G401 (cell line): Measurements from ENCODE around the gene POGLUT2. TPM values are rescaled to one million over a fixed set of nuclear protein-coding genes. Genes with fewer than 3 reads are reported as not detected.

Experiments
- DNase-seq: peaks from one replicate; pipeline ENCODE4 v3.0.0-alpha.2; 2015; ENCODE audit warnings: low spot score
- in situ Hi-C: cut with HindIII; loops from 2 replicates; pipeline ENCODE4 v1.10.0; 2016; ENCODE audit warnings: low sequenced_read_pairs, mixed read lengths
- total RNA-seq: library from RNA; depleted of rRNA; stranded (reverse); fragments of >200 nt; shearing (Covaris generic); gene quantifications from 2 replicates; pipeline ENCODE4 v1.2.3, GENCODE V29; 2014; rRNA removed

Gene POGLUT2
- total RNA-seq, result 42.0 and 49.1 TPM in 2 replicates

GRCh38 chr13:102798581-102799425 lies at the start of gene POGLUT2, which contains the start of gene BIVM:
TSS of gene POGLUT2 (minus strand) at chr13:102798976. CDS start at chr13:102798670, 306 bp downstream.
TSS of gene BIVM (plus strand) at chr13:102799119. CDS start at chr13:102807268, 8,149 bp downstream.
- in situ Hi-C loops, result no loop called here

GRCh38 chr13:102847272-102848234 lies 48.8 kb upstream of the POGLUT2 start:
- DNase-seq, result peak; percentile 67

More at GRCh38 chr13:102798581-102799425, at the start of gene POGLUT2, which contains the start of gene BIVM:
- peak; percentile 96 for DNase-seq

GRCh38 chr13:102846261-102847015 lies 47.7 kb upstream of the POGLUT2 start:
- peak; percentile 50 for DNase-seq

More at GRCh38 chr13:102847272-102848234, 48.8 kb upstream of the POGLUT2 start:
- in situ Hi-C loops, result no loop called here

GRCh38 chr13:102845630-102846260 lies 47.0 kb upstream of the POGLUT2 start, which contains the start of gene ERCC5:
TSS of gene ERCC5 (plus strand) at chr13:102846032. CDS start at chr13:102846267, 235 bp downstream.
- peak; percentile 94 for DNase-seq
- in situ Hi-C loops, result no loop called here

More at GRCh38 chr13:102846261-102847015, 47.7 kb upstream of the POGLUT2 start:
- in situ Hi-C loops, result no loop called here

- DNase-seq, result no peak
- in situ Hi-C loops, result no loop called here
Observed at GRCh38 chr13:102845289-102845629, 46.5 kb upstream of the POGLUT2 start.

GRCh38 chr13:102839462-102839861 lies 40.7 kb upstream of the POGLUT2 start:
- in situ Hi-C loops, result no loop called here
- DNase-seq, result no peak

GRCh38 chr13:102838982-102839381 lies 40.2 kb upstream of the POGLUT2 start:
- in situ Hi-C loops, result no loop called here
- no peak for DNase-seq

GRCh38 chr13:102838273-102838672 lies 39.5 kb upstream of the POGLUT2 start:
- DNase-seq, result no peak
- in situ Hi-C loops, result no loop called here

- no peak for DNase-seq
- in situ Hi-C loops, result no loop called here
Observed at GRCh38 chr13:102836471-102836870, 37.7 kb upstream of the POGLUT2 start.

GRCh38 chr13:102830646-102831045 lies 31.9 kb upstream of the POGLUT2 start:
- no peak for DNase-seq
- in situ Hi-C loops, result no loop called here

GRCh38 chr13:102825921-102826706 lies 27.3 kb upstream of the POGLUT2 start:
- DNase-seq, result no peak
- in situ Hi-C loops, result no loop called here

- in situ Hi-C loops, result no loop called here
Observed at GRCh38 chr13:102825400-102825799, 26.6 kb upstream of the POGLUT2 start.

GRCh38 chr13:102817907-102818306 lies 19.1 kb upstream of the POGLUT2 start:
- no peak for DNase-seq
- in situ Hi-C loops, result no loop called here

More at GRCh38 chr13:102825400-102825799, 26.6 kb upstream of the POGLUT2 start:
- no peak for DNase-seq

GRCh38 chr13:102817241-102817640 lies 18.5 kb upstream of the POGLUT2 start:
- in situ Hi-C loops, result no loop called here
- no peak for DNase-seq

- DNase-seq, result no peak
- in situ Hi-C loops, result no loop called here
Observed at GRCh38 chr13:102816708-102817107, 17.9 kb upstream of the POGLUT2 start.

- no peak for DNase-seq
- in situ Hi-C loops, result no loop called here
Observed at GRCh38 chr13:102815788-102816187, 17.0 kb upstream of the POGLUT2 start.

- in situ Hi-C loops, result no loop called here
- DNase-seq, result no peak
Observed at GRCh38 chr13:102814793-102815192, 16.0 kb upstream of the POGLUT2 start.
